SJSA1 (cell line): Measurements from ENCODE around the gene FCAMR. TPM values are rescaled to one million over a fixed set of nuclear protein-coding genes. Genes with fewer than 3 reads are reported as not detected.

Experiments
- DNase-seq, 2 experiments: peaks; one replicate each; pipeline ENCODE4 v3.0.0-alpha.2; 2015 to 2020; ENCODE audit warnings: low spot score in 2 of 2, low read depth in 1 of 2
- H3K27ac ChIP-seq: fragments of 250-450 bp; sonication (Bioruptor Pico); 2 replicates; pipeline ENCODE4 v1.5.1; 2020; ENCODE audit warnings: mild to moderate bottlenecking, moderate library complexity
- H3K27me3 ChIP-seq: fragments of 250-450 bp; sonication (Bioruptor Pico); replicated peaks from 2 replicates; pipeline ENCODE4 v1.5.1; 2020; ENCODE audit warnings: mild to moderate bottlenecking, moderate library complexity
- H3K36me3 ChIP-seq: fragments of 250-450 bp; sonication (Bioruptor Pico); 2 replicates; pipeline ENCODE4 v1.5.1; 2020; ENCODE audit warnings: mild to moderate bottlenecking
- H3K4me1 ChIP-seq: fragments of 250-450 bp; sonication (Bioruptor Pico); replicated peaks from 2 replicates; pipeline ENCODE4 v1.6.1; 2021; ENCODE audit warnings: mild to moderate bottlenecking
- H3K4me3 ChIP-seq: fragments of 250-450 bp; sonication (Bioruptor Pico); 2 replicates; pipeline ENCODE4 v1.5.1; 2020; ENCODE audit warnings: mild to moderate bottlenecking
- H3K9me3 ChIP-seq: fragments of 250-450 bp; sonication (Bioruptor Pico); replicated peaks from 2 replicates; pipeline ENCODE4 v1.5.1; 2020; ENCODE audit warnings: mild to moderate bottlenecking
- total RNA-seq: library from RNA; depleted of rRNA; stranded (reverse); fragments of >200 nt; shearing (Covaris generic); gene quantifications from 2 replicates; pipeline ENCODE4 v1.2.3, GENCODE V29; 2014

Gene FCAMR
- total RNA-seq, 1 experiment from 2014 or later: not detected

GRCh38 chr1:206946261-206946660 lies 24.0 kb downstream of the FCAMR start, which contains the start of gene PIGR:
Gene PIGR (minus strand): TSS chr1:206946466. CDS start chr1:206940531, 5,935 bp downstream.
- Histone ChIP-seq H3K27me3 (no peaks in the 10 kb centered on the region), H3K9me3 (no peaks in the 10 kb centered on the region), H3K36me3 (no peaks in the 10 kb centered on the region), H3K4me1 (no peaks in the 10 kb centered on the region), H3K27ac (no peak within 1 kb of the TSS), H3K4me3 (no peak within 1 kb of the TSS)
- DNase-seq: peak in 1 of 2 experiments; percentile 32

DNA sequence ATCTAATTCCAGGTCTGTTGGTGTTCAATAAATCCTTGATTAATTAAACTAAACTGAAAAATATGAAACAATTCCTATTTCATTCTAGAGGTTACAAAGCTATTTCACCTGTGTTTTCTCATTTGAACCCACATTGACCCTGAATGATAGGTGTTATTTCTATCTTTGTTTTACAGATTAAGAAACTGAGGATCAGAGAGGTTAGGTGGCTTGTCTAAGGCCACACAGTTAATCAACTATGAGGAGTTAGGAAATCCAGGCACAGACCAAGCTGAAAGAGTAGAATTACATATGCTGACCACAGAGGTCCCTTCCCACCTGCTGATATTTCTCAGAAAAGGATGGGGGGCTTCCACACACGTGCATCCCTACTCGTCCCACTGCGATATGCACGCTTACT lies 24.5 kb downstream of the FCAMR start:
- H3K27me3 ChIP-seq: no peaks in the 10 kb centered on the region
- H3K36me3 ChIP-seq: no peaks in the 10 kb centered on the region
- no peak overlapping the region for H3K4me3 ChIP-seq
- H3K27ac ChIP-seq: no peak overlapping the region
- DNase-seq: no peak
- H3K9me3 ChIP-seq: no peaks in the 10 kb centered on the region
- no peaks in the 10 kb centered on the region for H3K4me1 ChIP-seq

DNA sequence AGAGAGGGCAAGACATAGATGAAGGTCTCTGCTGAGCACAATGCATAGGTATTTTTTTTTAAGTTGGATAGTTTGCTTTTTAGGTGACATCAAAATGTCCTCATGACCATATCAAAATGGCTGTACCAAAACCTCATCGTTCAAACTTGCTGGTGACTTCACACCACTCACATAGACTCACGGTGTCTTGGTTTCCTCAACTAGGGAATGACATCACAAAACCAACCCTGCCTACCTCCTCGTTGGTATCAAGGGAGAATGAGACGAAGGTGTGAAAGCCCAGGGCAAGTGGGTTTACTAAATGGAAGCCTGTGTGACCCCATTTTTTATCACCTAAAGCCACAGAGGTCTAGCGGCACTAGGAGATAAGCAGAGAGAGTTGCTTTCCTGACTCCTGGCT lies 25.6 kb downstream of the FCAMR start:
- H3K4me3 ChIP-seq: no peak overlapping the region
- no peak for DNase-seq
- H3K36me3 ChIP-seq: no peaks in the 10 kb centered on the region
- H3K27ac ChIP-seq: no peak overlapping the region
- no peaks in the 10 kb centered on the region for H3K27me3 ChIP-seq
- H3K4me1 ChIP-seq: no peaks in the 10 kb centered on the region
- no peaks in the 10 kb centered on the region for H3K9me3 ChIP-seq

DNA sequence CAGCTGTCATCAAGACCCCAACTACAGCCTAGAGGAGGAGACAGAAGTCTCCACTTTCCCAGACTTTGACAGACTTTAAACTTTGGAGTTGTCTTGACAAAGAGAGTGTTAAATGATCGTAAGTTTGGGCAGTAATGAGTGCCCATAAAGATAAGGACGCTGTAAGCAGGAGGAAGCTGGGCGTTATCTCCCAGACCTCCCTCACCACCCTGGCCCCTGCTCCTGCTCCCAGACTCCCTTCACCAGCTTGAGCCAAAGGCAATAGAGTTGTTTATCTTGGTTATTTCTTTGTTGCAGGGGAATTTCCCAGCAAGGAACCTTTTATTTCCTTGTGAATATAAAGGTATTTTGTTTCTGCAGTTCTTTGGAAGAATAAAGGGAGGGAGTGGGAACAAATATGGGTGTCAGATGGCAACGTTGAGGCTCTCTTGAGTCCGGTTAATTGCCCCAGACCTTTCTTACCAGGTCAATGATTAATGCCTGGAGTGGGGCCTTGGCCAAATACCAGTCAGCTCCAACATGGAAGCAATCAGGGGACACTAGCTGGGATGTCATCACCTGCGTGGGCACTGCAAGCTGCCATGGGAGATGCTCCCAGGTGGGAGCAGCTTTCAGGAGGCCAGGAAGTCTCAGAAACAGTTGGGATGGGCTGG lies 28.4 kb downstream of the FCAMR start:
- DNase-seq: no peak
- no peaks in the 10 kb centered on the region for H3K27me3 ChIP-seq
- H3K4me1 ChIP-seq: no peaks in the 10 kb centered on the region
- H3K27ac ChIP-seq: no peak overlapping the region
- H3K36me3 ChIP-seq: no peaks in the 10 kb centered on the region
- no peak overlapping the region for H3K4me3 ChIP-seq
- H3K9me3 ChIP-seq: no peaks in the 10 kb centered on the region

- no peaks in the 10 kb centered on the region for H3K36me3 ChIP-seq
Observed at GRCh38 chr1:206940588-206940936, 29.7 kb downstream of the FCAMR start.

DNA sequence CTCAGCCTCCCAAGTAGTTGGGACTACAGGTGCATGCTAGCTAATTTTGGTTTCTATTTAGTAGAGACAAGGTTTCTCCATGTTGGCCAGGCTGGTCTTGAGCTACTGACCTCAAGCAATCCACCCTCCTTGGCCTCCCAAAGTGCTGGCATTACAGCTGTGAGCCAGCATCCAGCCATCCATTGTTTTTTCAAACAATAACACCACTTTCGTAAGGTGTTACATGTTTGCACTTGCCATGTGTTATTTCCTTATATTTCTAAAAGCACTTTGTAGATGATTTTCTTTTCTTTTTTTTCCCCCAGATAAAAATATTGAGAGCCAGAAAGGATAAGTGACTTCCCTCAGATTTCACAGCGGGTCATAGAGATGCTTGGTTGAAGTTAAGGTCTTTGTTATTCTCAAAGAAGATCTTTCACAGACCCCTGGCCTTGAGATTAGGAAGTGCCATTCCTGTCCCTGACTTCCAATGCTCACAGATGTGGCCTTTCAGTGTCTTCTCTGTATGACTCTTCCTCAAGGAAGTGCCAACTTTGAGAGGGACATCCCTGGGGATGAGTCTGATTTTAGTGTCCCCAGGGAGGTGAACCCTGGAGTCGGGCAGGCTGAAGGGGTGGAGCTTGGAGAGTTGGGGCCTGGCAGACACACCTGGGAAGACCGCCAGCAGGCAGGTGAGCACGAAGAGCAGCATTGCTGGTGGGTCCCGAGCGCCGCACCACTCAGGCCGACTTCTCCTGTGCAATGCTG lies 30.2 kb downstream of the FCAMR start:
- H3K4me1 ChIP-seq: no peaks in the 10 kb centered on the region
- no peak for DNase-seq
- H3K36me3 ChIP-seq: no peaks in the 10 kb centered on the region
- H3K4me3 ChIP-seq: no peak overlapping the region
- no peak overlapping the region for H3K27ac ChIP-seq
- H3K27me3 ChIP-seq: no peaks in the 10 kb centered on the region
- no peaks in the 10 kb centered on the region for H3K9me3 ChIP-seq

More at GRCh38 chr1:206940588-206940936, 29.7 kb downstream of the FCAMR start:
- Histone ChIP-seq H3K27ac (no peak overlapping the region), H3K9me3 (no peaks in the 10 kb centered on the region), H3K4me3 (no peak overlapping the region), H3K4me1 (no peaks in the 10 kb centered on the region), H3K27me3 (no peaks in the 10 kb centered on the region)
- DNase-seq: no peak

DNA sequence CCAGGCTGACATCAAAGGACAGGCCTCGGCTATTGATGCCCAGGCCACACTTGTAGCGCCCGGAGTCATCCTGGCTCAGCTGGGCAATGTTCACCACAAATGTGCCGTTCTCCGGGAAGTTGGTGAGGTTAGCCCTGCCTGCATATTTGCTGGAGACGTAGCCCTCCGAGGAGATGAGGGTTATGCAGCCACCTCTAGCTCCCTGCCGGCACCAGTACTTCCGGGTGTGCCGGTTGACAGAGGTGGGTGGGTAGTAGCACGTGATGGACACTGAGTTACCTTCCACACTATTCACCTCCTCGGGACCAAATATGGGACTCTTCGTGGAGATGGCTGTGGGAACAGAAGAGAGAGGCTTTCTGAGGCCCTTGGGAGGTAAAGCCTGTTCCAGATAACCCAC lies 31.1 kb downstream of the FCAMR start:
- no peak for DNase-seq
- no peak overlapping the region for H3K27ac ChIP-seq
- no peaks in the 10 kb centered on the region for H3K9me3 ChIP-seq
- no peak overlapping the region for H3K4me3 ChIP-seq
- H3K4me1 ChIP-seq: no peaks in the 10 kb centered on the region
- H3K36me3 ChIP-seq: no peaks in the 10 kb centered on the region
- no peaks in the 10 kb centered on the region for H3K27me3 ChIP-seq

- no peak overlapping the region for H3K4me3 ChIP-seq
- no peak overlapping the region for H3K27ac ChIP-seq
- DNase-seq: no peak
- no peaks in the 10 kb centered on the region for H3K9me3 ChIP-seq
- no peaks in the 10 kb centered on the region for H3K27me3 ChIP-seq
- H3K36me3 ChIP-seq: no peaks in the 10 kb centered on the region
- H3K4me1 ChIP-seq: no peaks in the 10 kb centered on the region
Observed at GRCh38 chr1:206937425-206937824, 32.8 kb downstream of the FCAMR start.

DNA sequence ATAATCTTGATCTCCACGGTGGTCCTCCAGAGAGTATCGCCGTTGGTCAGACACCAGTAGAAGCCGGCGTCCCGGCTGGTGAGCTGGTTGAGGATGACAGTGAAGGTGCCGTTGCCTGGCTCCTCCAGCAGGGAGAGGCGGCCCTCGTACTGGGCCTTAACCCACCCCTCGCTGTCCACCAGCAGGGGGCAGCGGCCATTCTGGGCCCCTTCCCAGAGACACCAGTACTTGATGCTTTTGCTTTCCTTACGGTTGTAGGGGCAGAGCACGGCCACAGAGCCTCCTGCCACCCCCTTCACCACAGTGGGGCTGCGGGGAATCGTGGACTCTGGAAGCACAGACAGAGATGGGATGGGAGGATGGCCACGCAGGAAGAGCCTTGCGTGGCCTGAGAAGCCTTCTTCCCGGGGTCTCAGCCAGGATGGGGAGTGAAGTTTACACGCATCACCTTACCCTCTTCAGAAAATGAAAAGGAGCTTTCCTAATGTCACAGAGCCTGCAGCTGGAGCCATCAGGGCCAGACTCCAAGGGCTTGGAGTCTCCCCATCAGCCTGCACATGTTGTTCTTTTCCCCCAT lies 34.7 kb downstream of the FCAMR start:
- no peaks in the 10 kb centered on the region for H3K27me3 ChIP-seq
- no peak overlapping the region for H3K4me3 ChIP-seq
- DNase-seq: peak; percentile 21 to 61
- no peaks in the 10 kb centered on the region for H3K9me3 ChIP-seq
- H3K4me1 ChIP-seq: no peaks in the 10 kb centered on the region
- H3K27ac ChIP-seq: no peak overlapping the region
- H3K36me3 ChIP-seq: no peaks in the 10 kb centered on the region

GRCh38 chr1:206933333-206933945 lies 36.8 kb downstream of the FCAMR start:
- DNase-seq: peak; percentile 17 to 59
- no peaks in the 10 kb centered on the region for H3K36me3 ChIP-seq
- no peaks in the 10 kb centered on the region for H3K4me1 ChIP-seq
- no peaks in the 10 kb centered on the region for H3K27me3 ChIP-seq
- no peak overlapping the region for H3K27ac ChIP-seq
- H3K9me3 ChIP-seq: no peaks in the 10 kb centered on the region
- H3K4me3 ChIP-seq: no peak overlapping the region

DNA sequence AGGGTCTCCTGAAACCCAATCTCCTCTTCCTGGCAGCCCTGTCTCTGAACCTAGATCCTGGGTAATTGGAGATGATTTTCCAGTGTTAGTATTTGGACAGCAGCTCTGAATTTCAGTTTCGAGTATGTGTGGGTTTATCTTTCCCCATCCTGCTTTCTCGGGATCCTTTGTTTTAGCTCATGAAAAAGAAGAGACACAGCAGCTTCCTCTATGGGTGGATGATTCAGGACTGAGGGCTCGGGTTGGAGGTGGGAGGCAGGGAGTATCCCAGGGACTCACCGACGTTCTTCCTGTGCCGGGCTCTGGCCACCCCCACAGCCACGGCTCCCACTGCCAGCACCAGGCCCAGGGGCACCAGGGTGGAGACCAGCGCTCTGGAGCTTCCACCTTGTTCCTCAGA lies 38.1 kb downstream of the FCAMR start:
- no peak for DNase-seq
- Histone ChIP-seq H3K36me3 (no peaks in the 10 kb centered on the region), H3K27me3 (no peaks in the 10 kb centered on the region), H3K27ac (no peak overlapping the region), H3K4me3 (no peak overlapping the region), H3K4me1 (no peaks in the 10 kb centered on the region), H3K9me3 (no peaks in the 10 kb centered on the region)

DNA sequence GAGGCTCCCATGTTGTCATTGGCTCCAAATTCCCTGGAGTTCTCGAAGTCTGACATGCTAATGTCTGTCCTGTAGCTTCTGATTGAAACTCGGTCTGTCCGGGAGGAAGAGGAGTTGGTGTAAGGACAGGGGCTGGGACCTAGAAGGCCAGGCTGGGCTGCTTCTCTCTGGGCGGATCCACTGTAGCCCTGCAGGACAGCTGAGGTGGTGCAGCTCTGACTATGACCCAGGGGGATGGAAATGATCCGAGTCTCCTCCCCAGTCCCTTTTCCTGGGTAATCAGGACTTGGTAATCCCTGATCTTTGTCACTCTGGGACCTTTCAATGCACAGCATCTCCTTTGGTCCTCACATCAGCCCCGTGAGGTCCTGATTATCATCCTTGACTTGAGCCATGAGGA lies 38.6 kb downstream of the FCAMR start:
- no peaks in the 10 kb centered on the region for H3K27me3 ChIP-seq
- no peaks in the 10 kb centered on the region for H3K4me1 ChIP-seq
- no peaks in the 10 kb centered on the region for H3K9me3 ChIP-seq
- no peak overlapping the region for H3K27ac ChIP-seq
- no peak for DNase-seq
- no peak overlapping the region for H3K4me3 ChIP-seq
- H3K36me3 ChIP-seq: no peaks in the 10 kb centered on the region

DNA sequence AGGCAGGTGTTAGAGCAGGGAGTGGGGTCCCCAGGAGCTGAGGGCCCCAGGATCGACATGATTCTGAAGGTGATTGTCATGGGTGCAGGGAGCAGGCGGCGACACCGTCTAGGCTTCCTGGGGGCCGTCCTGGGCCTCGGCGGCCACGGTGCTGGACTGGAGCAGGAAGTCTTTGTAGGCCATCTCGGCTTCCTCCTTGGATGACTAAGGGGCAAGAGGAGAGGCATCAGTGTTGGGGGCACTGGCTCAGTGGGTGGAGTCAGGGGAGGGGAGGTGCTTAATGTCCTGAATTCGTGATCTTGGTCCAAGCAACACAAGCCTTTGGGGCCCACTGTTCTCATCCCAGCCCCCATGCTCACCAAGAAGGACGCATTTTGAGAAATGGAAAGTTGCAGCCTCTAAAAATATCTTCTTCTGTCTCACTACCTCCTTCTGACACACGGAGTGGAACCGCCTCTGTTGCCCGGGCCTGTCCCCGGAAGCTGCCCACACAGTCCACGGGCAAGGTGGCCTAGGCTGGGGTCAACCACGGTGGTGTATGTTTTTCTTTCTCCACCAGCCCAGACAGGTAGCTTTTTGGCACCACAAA lies 40.0 kb downstream of the FCAMR start:
- Histone ChIP-seq H3K36me3 (no peaks in the 10 kb centered on the region), H3K4me1 (no peaks in the 10 kb centered on the region), H3K9me3 (no peaks in the 10 kb centered on the region), H3K27me3 (no peaks in the 10 kb centered on the region), H3K4me3 (no peak overlapping the region), H3K27ac (no peak overlapping the region)
- no peak for DNase-seq

- H3K27me3 ChIP-seq: no peaks in the 10 kb centered on the region
- no peaks in the 10 kb centered on the region for H3K9me3 ChIP-seq
- H3K36me3 ChIP-seq: no peaks in the 10 kb centered on the region
- no peak overlapping the region for H3K27ac ChIP-seq
- H3K4me1 ChIP-seq: no peaks in the 10 kb centered on the region
- no peak overlapping the region for H3K4me3 ChIP-seq
- no peak for DNase-seq
Observed at GRCh38 chr1:206929524-206929923, 40.7 kb downstream of the FCAMR start.
